GM21619 (cell line): Measurements from ENCODE around the gene ACSS3.

Source experiments
- ATAC-seq: cut with Tn5 transposase; IDR thresholded peaks from one replicate; pipeline ENCODE4 v1.9.1; 2021; ENCODE audit not compliant: unreplicated experiment

The ACSS3 gene

GRCh38 chr12:81288651-81289050 lies 210.8 kb downstream of the ACSS3 start:
- no peak for ATAC-seq

GRCh38 chr12:81294325-81295190 lies 216.7 kb downstream of the ACSS3 start:
- peak; percentile 53 for ATAC-seq

DNA sequence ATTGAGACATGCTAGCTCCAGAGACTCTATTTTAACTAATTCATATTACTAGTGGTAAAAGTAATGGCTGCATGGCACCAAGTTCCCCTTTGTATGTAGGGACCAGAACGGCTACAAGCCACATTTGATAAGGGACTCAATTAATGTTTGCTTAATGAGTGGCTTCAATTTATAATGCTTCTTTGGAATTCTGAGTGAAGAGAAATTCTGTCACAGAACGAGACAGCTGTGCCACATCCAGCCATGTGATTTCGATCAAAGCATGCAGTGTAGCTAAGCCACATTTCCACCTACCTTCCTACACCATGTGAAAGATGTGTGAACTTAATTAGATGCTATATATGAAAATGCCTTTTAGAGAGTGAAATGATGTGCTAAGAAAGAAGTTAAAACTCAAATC lies 217.4 kb downstream of the ACSS3 start:
- ATAC-seq: no peak

DNA sequence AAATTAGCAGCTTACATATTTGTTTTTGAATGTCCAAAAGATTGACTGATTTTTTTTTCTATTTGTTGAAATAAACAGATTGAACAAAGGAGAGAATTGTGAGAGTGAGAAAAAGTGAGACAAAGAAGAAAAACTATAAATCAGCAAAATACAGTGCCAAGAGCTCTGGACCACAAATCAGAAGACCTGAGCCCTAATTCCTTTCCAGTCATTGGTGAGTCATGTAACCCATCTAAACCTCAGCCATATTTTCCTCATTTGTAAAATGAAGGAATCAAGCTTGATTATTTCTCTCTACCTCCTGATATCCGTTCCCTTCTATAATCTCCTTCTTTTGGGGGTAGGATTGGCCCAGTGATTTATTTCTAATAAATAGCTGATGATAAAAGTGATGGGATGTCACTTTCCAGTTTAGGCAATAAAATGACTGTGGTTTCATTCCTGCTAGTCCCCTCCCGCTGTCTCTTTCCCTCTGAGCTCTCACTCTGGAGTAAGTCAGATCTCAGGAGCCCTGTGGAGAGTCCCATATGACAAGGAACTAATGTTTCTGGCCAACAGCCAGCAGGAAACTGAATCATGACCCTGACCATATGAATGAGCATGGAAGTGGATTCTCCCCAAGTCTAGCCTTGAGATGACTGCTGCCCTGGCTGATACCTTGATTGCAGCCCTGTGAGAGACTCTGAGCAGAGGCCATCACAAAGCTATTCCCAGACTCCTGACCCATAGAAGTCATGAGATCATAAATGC lies 218.9 kb downstream of the ACSS3 start:
- ATAC-seq: no peak

GRCh38 chr12:81297601-81298000 lies 219.7 kb downstream of the ACSS3 start:
- no peak for ATAC-seq

- ATAC-seq: no peak
Measured at GRCh38 chr12:81300454-81300853, 222.6 kb downstream of the ACSS3 start.

- no peak for ATAC-seq
Measured at GRCh38 chr12:81303935-81304334, 226.1 kb downstream of the ACSS3 start.
